CD4-positive, alpha-beta T cell treated with Interleukin-15 for 4 hours (primary cell): ENCODE results near the gene ASTN2.
"Not testable (repeated sequence)": the region's sequence is repeated elsewhere in the genome, so short reads cannot be mapped to it uniquely, and the experiment has no call there.

Experiments used
- DNase-seq: peaks from one replicate; pipeline ENCODE4 v3.0.0-alpha.2; 2020; ENCODE audit warnings: low spot score

ASTN2 gene

DNA sequence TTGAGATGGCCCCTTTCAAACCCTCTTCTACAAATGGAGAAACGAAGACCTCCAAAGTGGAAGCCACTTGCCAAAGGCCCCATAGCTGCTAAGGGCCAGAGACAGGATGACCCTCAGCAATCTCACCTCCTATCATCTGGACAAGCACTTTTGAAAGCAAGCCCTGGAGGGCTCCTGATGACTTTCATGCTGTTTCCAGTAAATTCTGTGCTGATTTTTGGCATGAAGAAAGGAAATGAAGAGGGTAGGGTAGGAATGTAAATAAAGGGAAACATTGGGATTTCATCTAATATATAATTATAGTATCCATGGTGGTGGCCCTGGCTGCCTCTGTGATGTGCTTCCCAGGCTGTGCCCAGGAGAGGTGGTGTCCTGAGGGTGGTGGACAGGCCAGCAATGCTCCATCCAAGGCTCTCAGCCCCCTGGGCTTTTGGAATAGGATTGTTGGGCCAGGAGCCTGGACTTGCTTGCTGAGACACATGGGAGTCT lies 935.8 kb downstream of the ASTN2 start:
- no peak for DNase-seq

DNA sequence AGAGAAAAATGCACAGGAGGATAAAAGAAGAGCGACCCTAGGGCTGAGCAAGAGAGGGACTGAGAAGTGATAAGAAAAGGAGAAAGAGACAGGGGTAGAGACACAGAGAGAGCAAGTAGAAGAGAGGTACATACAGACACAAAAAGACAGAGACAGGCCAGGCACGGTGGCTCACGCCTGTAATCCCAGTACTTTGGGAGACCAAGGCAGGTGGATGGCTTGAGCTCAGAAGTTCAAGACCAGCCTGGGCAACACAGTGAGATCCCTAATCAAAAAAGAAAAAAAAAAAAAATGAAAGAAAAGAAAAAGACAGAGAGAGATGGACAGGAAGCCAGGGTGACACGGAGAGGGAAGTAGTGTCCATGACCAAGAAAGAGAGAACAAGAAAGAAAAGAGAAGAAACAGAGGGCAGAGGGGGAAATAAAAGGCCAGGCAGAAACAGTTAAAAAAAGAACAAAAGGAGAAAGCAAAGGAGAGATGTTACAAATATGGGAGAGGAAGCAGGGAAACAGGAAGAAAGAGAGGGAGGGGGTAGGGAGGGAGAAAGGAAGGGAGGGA lies 937.2 kb downstream of the ASTN2 start:
- DNase-seq: no peak

GRCh38 chr9:116476935-116477381 lies 937.9 kb downstream of the ASTN2 start:
- DNase-seq: no peak

DNA sequence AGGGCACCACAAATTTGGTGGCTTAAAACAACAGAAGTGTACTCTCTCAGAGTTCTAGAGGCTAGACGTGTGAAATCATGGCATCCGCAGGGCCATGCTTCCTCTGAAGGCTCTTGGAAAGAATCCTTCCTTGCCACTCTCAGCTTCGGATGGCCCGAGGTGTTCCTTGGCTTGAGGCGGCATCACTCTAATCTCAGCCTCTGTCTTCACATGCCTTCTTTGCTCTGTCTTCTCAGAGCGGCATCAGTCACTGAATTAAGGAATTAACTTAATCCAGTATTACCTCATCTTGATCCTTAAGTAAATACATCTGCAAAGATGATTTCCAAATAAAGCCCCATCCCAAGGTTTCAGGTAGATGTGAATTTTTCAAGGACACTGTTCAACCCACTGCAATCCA lies 938.9 kb downstream of the ASTN2 start:
- DNase-seq: no peak

- DNase-seq: no peak
Observed at GRCh38 chr9:116475201-116475600, 939.7 kb downstream of the ASTN2 start.

GRCh38 chr9:116471944-116472506 lies 942.8 kb downstream of the ASTN2 start:
- no peak for DNase-seq

DNA sequence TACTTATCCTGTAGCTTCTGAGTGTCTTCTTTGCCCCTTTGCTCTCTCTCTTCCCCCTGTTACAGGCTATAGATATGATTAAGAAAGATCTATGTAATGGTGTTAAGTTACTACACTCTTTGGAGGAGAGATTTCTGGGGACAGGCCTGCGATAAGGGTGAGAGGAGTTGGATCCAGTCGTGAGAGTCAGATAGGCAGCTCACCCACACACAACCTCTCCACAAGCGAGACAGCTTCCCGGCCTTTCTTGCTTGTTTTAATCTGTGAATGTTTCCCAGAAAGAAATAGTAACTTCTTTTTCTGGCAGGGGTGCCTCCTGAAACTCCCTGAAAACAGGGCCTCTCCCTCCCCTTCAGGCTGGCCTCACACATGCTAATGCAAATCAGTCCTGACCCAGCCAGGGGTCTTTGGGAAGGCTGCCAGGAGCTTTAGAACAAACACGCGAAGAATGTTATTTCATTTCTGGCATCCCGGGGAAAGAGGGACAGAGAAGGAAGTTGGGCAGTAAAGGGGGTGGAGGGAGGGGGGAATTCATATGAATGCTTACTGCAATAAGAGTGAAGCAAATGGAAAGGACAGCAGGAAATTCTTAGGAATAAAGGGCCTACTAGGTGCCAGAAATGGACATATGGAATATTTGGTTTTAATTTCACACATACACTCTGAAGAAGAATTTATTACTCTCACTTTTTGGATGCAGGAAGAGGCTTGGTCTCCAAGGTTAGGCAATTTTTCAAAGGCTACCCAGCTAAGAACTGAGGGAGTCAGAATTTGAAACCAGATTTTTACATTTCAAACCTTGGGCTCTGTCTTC lies 943.6 kb downstream of the ASTN2 start:
- DNase-seq: no peak

GRCh38 chr9:116468793-116469527 lies 945.9 kb downstream of the ASTN2 start:
- no peak for DNase-seq

DNA sequence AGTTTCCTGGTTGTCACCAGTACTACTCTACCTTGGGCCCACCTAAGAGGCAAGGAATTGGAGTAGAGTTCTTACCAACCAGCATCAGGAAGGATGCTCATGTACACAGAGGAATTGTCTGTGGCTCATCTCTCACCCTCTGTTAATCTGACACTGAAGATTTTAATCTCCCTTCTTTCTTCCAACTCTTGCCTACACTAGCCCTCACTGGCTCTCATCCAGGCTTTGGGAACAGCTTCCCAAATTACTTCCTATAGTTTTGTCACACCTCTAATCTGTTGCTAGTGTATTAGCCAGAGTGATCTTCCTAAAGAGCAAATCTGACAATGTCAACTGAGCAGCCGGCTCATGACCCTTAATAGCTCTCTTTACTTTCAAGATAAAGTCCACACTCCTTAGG lies 946.5 kb downstream of the ASTN2 start:
- no peak for DNase-seq

- DNase-seq: no peak
Observed at GRCh38 chr9:116467740-116468351, 947.0 kb downstream of the ASTN2 start.

DNA sequence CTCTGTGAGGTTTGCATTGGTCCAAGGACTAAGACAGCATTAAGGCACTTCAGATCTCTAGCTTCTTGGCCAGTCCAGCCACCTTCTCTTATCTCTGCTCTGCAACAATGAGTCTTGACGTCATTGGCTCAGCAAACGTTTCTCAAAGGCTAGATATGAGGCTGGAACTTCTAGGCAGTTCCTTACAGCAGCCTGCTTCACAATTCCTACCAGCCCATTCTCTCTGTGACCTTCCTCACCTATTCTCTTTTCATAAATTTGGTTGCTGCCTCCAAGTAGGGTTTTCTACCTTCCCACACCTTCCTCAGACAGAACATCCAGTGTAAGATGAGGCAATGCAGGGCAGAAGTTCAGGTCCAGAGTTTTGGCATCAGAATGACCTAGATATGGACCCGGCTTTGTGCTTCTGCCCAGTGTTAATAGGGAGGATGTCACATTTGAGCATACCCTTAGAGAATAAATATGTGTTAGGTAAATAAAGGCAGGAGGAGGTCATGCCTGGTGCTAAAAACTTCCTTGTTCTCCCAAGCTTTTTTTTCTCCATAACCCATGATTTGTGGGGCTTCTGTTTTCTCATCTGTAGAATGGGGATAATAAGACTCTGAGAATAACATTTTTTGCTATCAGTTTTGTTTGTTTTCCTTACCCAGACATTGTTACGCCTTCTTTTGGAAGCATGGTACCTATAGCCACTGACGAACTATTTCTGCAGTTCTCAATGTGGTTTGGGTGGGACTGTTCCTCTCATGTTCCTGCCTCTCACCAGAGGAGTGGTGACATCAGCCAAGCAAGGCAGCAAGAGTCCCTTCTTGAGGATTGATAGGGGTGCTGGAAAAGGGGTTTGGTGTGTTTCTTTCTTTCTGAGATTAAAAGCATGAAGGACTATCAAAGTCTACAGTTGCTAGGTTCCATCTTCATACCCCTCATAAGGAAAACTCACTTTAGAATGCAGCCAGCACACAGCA lies 948.3 kb downstream of the ASTN2 start:
- no peak for DNase-seq

DNA sequence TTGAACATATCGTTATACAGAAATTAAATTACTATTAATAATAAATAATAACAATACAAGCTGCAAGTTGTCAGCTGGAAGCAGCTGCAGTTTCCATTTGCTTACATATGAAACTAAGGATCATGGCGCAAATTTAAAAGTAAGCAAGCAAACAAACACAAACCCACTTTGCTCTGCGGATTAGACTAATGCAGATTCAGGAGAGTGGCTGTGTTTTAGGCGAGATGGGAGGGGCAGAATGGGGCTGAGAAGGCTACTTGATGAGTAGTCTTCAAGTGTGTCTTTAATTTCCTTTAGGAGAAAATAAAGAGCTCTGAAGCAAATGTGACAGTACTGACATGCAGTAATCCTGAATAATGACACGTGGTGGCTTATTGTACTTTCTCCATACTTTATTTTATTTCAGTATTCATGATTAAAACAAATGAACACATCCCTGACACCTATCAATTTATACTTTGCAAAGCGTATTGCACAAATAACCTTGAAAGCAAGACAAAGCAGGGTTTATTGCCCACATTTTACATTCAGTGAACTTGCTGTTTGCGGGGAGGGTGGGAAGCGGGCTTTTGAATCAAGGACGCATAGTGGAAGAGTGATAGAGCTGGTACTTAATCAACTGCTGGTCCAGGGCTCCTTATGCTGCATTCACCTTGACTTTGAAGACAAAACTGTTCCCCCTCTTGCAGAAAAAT lies 949.1 kb downstream of the ASTN2 start:
- DNase-seq: no peak

DNA sequence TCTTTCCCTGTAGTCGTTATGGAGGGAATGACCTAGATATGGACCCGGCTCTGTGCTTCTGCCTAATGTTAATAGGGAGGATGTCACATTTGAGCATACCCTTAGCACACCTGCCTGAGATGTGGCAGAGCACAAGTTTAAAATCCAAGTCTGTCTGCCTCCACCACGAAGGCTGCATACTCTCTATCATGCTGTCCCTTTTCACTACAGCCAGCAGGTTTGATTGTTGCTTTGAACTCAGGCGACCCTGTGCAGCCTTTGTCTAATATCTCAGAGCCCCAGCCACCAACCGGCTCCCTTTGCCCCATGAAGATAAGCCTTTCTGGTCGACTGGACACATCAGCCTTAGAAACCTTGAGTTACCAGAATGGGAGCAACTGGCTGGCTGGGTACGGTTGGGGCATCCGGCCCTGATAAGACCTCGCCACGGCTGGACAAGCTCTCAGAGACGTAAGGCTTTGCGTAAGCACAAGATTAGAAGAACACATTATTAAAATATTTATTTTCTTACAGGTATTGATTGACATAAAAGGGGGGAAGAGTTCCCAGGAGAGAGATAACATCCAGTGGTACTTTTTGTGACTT lies 949.8 kb downstream of the ASTN2 start:
- DNase-seq: no peak

GRCh38 chr9:116464423-116464822 lies 950.4 kb downstream of the ASTN2 start:
- no peak for DNase-seq

- DNase-seq: no peak
Observed at GRCh38 chr9:116461632-116462031, 953.2 kb downstream of the ASTN2 start.

- DNase-seq: no peak
Observed at GRCh38 chr9:116460026-116460425, 954.8 kb downstream of the ASTN2 start.

- no peak for DNase-seq
Observed at GRCh38 chr9:116459576-116459975, 955.3 kb downstream of the ASTN2 start.

DNA sequence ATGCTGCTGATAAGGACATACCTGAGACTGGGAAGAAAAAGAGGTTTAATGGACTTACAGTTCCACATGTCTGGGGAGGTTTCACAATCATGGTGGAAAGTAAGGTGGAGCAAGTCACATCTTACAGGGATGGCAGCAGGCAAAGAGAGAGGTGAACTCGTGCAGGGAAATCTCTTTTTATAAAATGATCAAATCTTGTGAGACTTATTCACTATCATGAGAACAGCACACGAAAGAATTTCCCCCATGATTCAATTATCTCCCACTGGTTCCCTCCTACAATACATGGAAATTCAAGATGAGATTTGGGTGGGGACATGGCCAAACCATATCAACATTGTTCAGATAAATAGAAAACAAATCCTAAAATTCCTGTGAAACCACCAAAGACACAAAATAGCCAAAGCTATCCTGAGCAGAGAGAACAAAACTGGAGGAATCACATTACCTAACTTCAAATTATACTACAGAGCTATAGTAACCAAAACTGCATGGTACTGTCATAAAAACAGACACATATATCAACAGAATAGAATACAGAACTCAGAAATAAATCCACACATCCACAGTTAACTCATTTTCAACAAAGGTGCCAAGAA lies 958.3 kb downstream of the ASTN2 start:
- no peak for DNase-seq

DNA sequence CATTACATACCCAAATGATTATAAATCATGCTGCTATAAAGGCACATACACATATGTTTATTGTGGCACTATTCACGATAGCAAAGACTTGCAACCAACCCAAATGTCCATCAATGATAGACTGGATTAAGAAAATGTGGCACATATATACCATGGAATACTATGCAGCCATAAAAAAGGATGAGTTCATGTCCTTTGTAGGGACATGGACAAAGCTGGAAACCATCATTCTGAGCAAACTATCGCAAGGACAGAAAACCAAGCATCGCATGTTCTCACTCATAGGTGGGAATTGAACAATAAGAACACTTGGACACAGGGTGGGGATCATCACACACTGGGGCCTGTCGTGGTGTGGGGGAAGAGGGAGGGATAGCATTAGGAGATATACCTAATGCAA lies 960.3 kb downstream of the ASTN2 start:
- not testable (repeated sequence) for DNase-seq

- no peak for DNase-seq
Observed at GRCh38 chr9:116453785-116454184, 961.1 kb downstream of the ASTN2 start.
